ENCODE measurements around the gene DND1. TPM values are rescaled to one million over a fixed set of nuclear protein-coding genes. Genes with fewer than 3 reads are reported as not detected.
"Not testable (repeated sequence)": the region's sequence is repeated elsewhere in the genome, so short reads cannot be mapped to it uniquely, and the experiment has no call there.

DND1 gene
- total and polyA plus RNA-seq, 2 experiments from 2014 or later = 0.85 to 1.3 TPM

DNA sequence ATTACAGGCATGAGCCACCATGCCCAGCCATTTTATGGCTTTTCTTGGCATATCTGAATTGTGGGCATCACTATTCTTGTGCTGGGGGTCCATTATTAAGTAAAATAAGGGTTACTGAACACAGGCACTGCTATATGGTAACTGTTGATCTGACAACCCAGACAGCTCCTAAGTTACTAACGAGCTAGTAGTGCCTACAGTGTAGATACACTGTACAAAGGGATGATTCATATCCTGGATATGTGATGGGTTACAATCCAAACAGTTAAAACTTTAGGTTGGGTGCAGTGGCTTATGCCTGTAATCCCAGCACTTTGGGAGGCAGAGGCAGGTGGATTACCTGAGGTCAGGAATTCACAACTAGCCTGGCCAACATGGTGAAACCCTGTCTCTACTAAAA is 44.7 kb downstream of the DND1 start:
- no peaks in the 10 kb centered on the region for H3K9me3 ChIP-seq (ENCODE audit: low read depth)
- no peaks in the 10 kb centered on the region for H3K36me3 ChIP-seq (replicated peaks; ENCODE audit: insufficient read depth, low read depth)
- H3K27ac ChIP-seq = no peak overlapping the region
- TF ChIP-seq, protein P1, sequence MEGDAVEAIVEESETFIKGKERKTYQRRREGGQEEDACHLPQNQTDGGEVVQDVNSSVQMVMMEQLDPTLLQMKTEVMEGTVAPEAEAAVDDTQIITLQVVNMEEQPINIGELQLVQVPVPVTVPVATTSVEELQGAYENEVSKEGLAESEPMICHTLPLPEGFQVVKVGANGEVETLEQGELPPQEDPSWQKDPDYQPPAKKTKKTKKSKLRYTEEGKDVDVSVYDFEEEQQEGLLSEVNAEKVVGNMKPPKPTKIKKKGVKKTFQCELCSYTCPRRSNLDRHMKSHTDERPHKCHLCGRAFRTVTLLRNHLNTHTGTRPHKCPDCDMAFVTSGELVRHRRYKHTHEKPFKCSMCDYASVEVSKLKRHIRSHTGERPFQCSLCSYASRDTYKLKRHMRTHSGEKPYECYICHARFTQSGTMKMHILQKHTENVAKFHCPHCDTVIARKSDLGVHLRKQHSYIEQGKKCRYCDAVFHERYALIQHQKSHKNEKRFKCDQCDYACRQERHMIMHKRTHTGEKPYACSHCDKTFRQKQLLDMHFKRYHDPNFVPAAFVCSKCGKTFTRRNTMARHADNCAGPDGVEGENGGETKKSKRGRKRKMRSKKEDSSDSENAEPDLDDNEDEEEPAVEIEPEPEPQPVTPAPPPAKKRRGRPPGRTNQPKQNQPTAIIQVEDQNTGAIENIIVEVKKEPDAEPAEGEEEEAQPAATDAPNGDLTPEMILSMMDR (IDR thresholded peaks at IDR 0.05; ENCODE audit: poor library complexity) = no peak
- no peak for TF ChIP-seq EZH2phosphoT487 (IDR thresholded peaks at IDR 0.05; ENCODE audit: low read depth, severe bottlenecking, unreplicated experiment)
- H2AFZ ChIP-seq = no peak overlapping the region
- H3K79me2 ChIP-seq = no peaks in the 10 kb centered on the region
- no peak for DNase-seq (ENCODE audit: low spot score)
- H3K9me2 ChIP-seq (replicated peaks; ENCODE audit: insufficient read depth) = no peaks in the 10 kb centered on the region
- no peaks in the 10 kb centered on the region for H4K20me1 ChIP-seq (ENCODE audit: insufficient read depth, poor library complexity, severe bottlenecking)
- WGBS (ENCODE audit: low lambda C conversion rate, missing lambda C conversion rate) = 43% methylated on average over 1 of the region's 1 CpG
- no peaks in the 10 kb centered on the region for H3K4me1 ChIP-seq (ENCODE audit: insufficient read depth)
- H3K4me2 ChIP-seq = no peak overlapping the region
- no peaks in the 10 kb centered on the region for H3K27me3 ChIP-seq
- H3K4me3 ChIP-seq = no peak overlapping the region

DNA sequence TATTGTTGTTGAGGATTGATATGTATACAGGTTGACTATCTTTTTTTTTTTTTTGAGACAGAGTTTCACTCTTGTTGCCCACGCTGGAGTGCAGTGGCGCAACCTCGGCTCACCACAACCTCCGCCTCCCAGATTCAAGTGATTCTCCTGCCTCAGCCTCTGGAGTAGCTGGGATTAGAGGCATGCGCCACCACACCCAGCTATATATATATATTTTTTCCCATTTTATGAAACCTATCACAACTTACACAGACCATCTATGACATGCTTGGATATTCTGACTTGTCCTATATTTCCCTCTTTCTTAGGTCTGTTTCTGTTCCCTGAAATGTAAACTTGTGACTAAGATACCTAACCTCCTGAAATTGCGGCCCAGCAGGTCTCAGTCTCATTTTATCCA is 45.4 kb downstream of the DND1 start:
- H4K20me1 ChIP-seq (ENCODE audit: insufficient read depth, poor library complexity, severe bottlenecking) = no peaks in the 10 kb centered on the region
- H3K9me2 ChIP-seq (replicated peaks; ENCODE audit: insufficient read depth) = no peaks in the 10 kb centered on the region
- H3K4me1 ChIP-seq (ENCODE audit: insufficient read depth) = no peaks in the 10 kb centered on the region
- H2AFZ ChIP-seq = no peak overlapping the region
- H3K79me2 ChIP-seq = no peaks in the 10 kb centered on the region
- H3K27ac ChIP-seq = no peak overlapping the region
- H3K36me3 ChIP-seq (replicated peaks; ENCODE audit: insufficient read depth, low read depth) = no peaks in the 10 kb centered on the region
- no peak overlapping the region for H3K4me2 ChIP-seq
- WGBS (ENCODE audit: low lambda C conversion rate, missing lambda C conversion rate) = 94% methylated on average over 6 of the region's 6 CpGs
- no peaks in the 10 kb centered on the region for H3K27me3 ChIP-seq
- TF ChIP-seq EZH2 (IDR thresholded peaks at IDR 0.05; ENCODE audit: borderline replicate concordance) = no peak
- TF ChIP-seq, protein P1 (IDR thresholded peaks at IDR 0.05; ENCODE audit: poor library complexity) = no peak
- TF ChIP-seq EZH2phosphoT487 (IDR thresholded peaks at IDR 0.05; ENCODE audit: low read depth, severe bottlenecking, unreplicated experiment) = no peak
- H3K9me3 ChIP-seq (ENCODE audit: low read depth) = no peaks in the 10 kb centered on the region
- no peak for DNase-seq (ENCODE audit: low spot score)
- H3K4me3 ChIP-seq = no peak overlapping the region

DNA sequence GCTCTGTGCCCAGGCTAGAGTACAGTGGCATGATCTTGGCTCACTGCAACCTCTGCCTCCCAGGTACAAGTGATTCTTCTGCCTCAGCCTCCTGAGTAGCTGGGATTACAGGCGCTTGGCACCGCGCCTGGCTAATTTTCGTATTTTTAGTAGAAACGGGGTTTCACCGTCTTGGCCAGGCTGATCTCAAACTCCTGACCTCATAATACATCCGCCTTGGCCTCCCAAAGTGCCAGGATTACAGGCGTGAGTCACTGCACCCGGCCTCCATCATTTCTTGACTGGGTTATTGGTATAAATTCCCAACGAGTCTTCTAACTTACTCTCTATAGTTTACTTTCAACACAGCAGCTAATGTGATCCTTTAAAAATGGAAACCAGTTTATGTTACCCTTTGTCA is 48.5 kb downstream of the DND1 start:
- DNase-seq (ENCODE audit: low spot score); H3K4me3 ChIP-seq; H3K9me2 ChIP-seq (replicated peaks; ENCODE audit: insufficient read depth); H2AFZ ChIP-seq; H3K79me2 ChIP-seq; H3K36me3 ChIP-seq (replicated peaks; ENCODE audit: insufficient read depth, low read depth); H3K9me3 ChIP-seq (ENCODE audit: low read depth); H3K4me1 ChIP-seq (ENCODE audit: insufficient read depth); H4K20me1 ChIP-seq (ENCODE audit: insufficient read depth, poor library complexity, severe bottlenecking); H3K4me2 ChIP-seq; H3K27me3 ChIP-seq; H3K27ac ChIP-seq: not testable (repeated sequence)
- 88% methylated on average over 10 of the region's 10 CpGs for WGBS (ENCODE audit: low lambda C conversion rate, missing lambda C conversion rate)

DNA sequence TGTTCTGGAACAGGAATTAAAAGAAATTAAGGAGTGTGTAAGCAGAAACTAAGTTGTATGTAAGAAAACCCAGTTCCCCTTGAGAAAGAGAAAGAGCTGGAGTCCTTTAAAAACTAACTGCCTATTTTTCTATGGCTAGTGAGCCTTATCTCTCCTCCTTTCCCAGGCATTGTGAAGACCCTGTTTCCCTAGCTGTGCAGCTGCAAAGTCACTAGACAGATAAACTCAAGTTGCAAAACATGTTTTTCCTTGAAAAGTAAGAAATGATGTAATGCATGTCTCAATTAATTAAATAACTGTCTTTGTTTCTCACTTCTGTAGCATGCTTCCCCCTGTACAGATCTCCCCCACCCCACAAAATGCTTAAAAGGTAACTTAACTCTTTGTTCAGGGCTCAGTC is 50.3 kb downstream of the DND1 start:
- not testable (repeated sequence) for DNase-seq (ENCODE audit: low spot score); H3K4me2 ChIP-seq; H3K9me2 ChIP-seq (replicated peaks; ENCODE audit: insufficient read depth); H3K27me3 ChIP-seq; H2AFZ ChIP-seq; H3K36me3 ChIP-seq (replicated peaks; ENCODE audit: insufficient read depth, low read depth); H3K4me3 ChIP-seq; H3K27ac ChIP-seq; H3K79me2 ChIP-seq; H3K4me1 ChIP-seq (ENCODE audit: insufficient read depth); H4K20me1 ChIP-seq (ENCODE audit: insufficient read depth, poor library complexity, severe bottlenecking); H3K9me3 ChIP-seq (ENCODE audit: low read depth)

DNA sequence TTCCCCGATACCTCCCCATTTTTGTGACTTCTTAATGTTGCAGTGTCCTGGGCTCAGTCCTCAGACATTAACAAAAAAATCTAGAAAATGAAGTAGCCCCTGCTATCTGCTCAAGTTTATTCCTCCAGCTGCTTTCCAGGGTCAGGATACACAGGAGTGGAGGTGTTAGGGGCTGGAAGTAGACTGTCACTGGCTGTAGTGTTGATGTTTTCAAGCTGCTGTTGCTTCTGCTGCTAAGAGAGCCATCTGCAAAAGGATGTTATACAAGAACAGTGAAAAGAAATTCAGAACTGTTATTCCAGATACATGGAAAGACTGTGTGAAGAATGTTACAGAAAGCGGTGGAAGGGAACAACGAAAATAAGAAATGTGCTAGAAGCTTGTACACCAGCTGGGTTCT is 51.1 kb downstream of the DND1 start:
- Histone ChIP-seq H3K79me2 (no peaks in the 10 kb centered on the region), H3K9me3 (ENCODE audit: low read depth) (no peaks in the 10 kb centered on the region), H3K36me3 (replicated peaks; ENCODE audit: insufficient read depth, low read depth) (no peaks in the 10 kb centered on the region), H4K20me1 (ENCODE audit: insufficient read depth, poor library complexity, severe bottlenecking) (no peaks in the 10 kb centered on the region), H3K27ac (no peak overlapping the region), H3K4me2 (no peak overlapping the region), H3K9me2 (replicated peaks; ENCODE audit: insufficient read depth) (no peaks in the 10 kb centered on the region), H3K27me3 (no peaks in the 10 kb centered on the region), H3K4me3 (no peak overlapping the region), H3K4me1 (ENCODE audit: insufficient read depth) (no peaks in the 10 kb centered on the region), H2AFZ (no peak overlapping the region)
- TF ChIP-seq EZH2 (IDR thresholded peaks at IDR 0.05; ENCODE audit: borderline replicate concordance) = no peak
- TF ChIP-seq, protein P1 (IDR thresholded peaks at IDR 0.05; ENCODE audit: poor library complexity) = no peak
- TF ChIP-seq EZH2phosphoT487 (IDR thresholded peaks at IDR 0.05; ENCODE audit: low read depth, severe bottlenecking, unreplicated experiment) = no peak
- no peak for DNase-seq (ENCODE audit: low spot score)
- 86% methylated on average over 3 of the region's 3 CpGs for WGBS (ENCODE audit: low lambda C conversion rate, missing lambda C conversion rate)
